ENCODE data around the gene PRPF38A.

Gene PRPF38A

DNA sequence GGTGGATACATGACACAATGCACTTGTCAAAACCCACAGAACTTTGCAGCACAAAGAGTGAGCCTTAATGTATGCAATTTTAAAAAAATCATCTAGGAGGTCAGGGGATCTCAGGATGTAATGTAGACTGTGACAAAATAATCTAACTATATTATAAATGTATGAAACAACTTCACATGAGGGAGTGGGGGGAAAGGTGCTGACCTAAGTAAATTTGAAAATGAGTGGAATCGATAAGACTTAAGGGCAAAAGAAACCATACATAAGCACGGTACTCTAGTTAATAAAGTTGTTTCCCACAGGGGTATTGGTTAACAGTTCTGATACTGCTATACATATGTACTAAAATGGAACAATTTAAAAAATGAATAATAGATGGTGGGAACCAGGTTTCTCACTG, 64.7 kb downstream of the PRPF38A start:
- peaks cover 3% of the 10 kb centered on the region for H3K36me3 ChIP-seq (ENCODE audit: insufficient read depth, low read length)
- H3K4me1 ChIP-seq (ENCODE audit: control insufficient read depth, insufficient read depth, low read length), result no peaks in the 10 kb centered on the region
- H3K4me2 ChIP-seq (ENCODE audit: low read length), result no peak overlapping the region
- H3K27me3 ChIP-seq (ENCODE audit: control insufficient read depth, insufficient read depth, low read length), result no peaks in the 10 kb centered on the region
- no peaks in the 10 kb centered on the region for H3K9me3 ChIP-seq (replicated peaks; ENCODE audit: low read length)
- H3K4me3 ChIP-seq (ENCODE audit: low read length), result no peak overlapping the region
- H3K9ac ChIP-seq (ENCODE audit: low read depth, low read length), result no peak overlapping the region
